Measurements from ENCODE around the gene SAFB2.

SAFB2 gene

DNA sequence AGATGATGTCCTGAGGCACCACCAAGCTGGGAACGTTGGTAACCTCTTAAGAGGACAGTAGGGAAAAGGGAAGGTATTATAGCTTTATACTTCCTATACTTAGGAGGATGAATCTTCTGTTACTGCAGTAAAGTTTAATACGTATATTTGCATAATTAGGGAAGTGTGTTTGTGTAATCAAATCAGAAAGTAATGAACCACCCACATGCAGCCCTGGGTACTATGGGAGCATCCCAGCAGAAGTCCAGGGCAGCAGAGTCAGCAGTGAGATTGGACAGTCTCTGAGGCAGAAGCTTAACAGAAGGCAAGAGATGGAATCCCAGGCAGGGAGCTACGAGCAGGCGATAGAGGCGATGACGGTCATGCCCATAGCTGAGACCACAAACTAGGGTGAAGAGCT, 12.9 kb upstream of the SAFB2 start:
- no peak for FAIRE-seq
- DNase-seq (ENCODE audit: insufficient read length, low spot score) = no peak

- DNase-seq (ENCODE audit: insufficient read length, low spot score) = no peak
- no peak for FAIRE-seq
Observed at GRCh38 chr19:5632657-5633056, 10.1 kb upstream of the SAFB2 start.

DNA sequence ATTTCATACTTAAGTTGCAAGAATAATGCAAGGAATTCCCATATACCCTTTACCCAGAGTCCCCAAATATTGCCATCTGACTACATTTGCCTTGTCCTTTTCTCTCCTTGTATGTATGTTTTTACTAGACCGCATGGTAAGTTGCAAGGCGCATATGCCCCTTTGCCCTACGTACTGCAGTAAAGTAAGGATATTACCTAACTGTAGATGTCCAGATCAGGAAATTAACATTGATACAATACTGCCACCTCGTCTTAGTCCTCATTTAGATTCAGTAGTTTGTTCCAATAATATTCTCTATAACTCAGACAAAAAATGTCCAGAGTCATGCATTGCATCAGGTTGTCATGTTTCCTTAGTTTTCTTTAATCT, 9.7 kb upstream of the SAFB2 start:
- FAIRE-seq (no peak), DNase-seq (ENCODE audit: insufficient read length, low spot score) (no peak)

DNA sequence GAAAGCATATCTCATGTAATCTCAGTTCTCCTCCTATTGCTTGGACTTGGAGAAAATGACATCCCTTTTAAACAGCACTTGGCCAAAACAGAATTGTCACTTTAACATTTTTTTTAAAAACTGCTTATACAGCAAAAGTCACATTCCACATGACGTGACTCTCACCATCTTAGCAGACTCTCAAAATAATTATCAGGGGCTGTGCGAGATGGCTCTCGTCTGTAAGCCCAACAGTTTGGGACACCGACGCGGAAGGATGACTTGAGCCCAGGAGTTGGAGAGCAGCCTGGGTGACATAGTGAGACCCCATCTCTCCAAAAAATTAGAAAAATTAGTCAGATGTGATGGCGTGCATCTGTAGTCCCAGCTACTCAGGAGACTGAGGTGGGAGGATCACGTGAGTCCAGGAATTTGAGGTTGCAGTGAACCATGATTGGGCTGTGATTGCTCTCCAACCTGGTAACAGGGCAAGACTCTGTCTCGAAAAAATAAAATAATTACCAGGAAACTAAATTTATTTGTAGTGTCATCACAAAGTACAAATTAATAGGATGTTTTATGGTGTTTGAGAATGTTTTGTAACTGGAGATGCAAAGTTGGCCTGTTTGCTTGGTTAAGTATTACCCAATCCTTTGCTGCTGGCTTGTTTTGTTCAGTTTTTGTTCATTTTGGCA, 9.1 kb upstream of the SAFB2 start:
- DNase-seq (ENCODE audit: insufficient read length, low spot score) = no peak
- no peak for FAIRE-seq

DNA sequence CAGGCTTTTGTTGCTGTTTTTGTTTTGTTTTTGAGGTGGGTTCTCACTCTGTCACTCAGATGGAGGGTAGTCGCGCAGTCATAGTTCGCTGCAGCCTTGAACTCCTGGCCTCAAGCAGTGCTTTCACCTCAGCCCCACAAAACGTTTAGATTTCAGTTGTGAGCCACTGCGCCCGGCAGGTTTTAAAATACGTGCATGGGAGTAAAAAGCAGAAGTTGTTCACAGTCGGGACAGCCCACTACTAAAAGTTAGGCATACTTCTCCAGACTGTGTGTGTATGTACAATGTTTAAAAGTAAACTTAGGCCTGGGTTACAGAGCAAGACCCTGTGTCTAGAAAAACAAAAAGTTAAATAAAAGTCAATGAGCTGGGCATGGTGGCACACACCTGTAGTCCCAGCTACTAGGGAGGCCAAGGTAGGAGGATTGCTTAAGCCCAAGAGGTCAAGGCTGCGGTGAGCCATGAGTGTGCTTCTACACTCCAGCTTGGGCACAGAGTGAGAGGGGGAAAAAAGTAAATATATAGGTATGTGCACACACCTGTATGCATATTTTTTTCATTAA, 6.4 kb upstream of the SAFB2 start:
- DNase-seq (ENCODE audit: insufficient read length, low spot score) = no peak
- FAIRE-seq = no peak

- no peak for FAIRE-seq
- DNase-seq (ENCODE audit: insufficient read length, low spot score) = no peak
Observed at GRCh38 chr19:5628461-5628860, 5.9 kb upstream of the SAFB2 start.

- FAIRE-seq (no peak), DNase-seq (ENCODE audit: insufficient read length, low spot score) (no peak)
Observed at GRCh38 chr19:5627395-5627904, 4.9 kb upstream of the SAFB2 start.

- no peak for DNase-seq (ENCODE audit: insufficient read length, low spot score)
Observed at GRCh38 chr19:5625641-5626040, 3.1 kb upstream of the SAFB2 start.

DNA sequence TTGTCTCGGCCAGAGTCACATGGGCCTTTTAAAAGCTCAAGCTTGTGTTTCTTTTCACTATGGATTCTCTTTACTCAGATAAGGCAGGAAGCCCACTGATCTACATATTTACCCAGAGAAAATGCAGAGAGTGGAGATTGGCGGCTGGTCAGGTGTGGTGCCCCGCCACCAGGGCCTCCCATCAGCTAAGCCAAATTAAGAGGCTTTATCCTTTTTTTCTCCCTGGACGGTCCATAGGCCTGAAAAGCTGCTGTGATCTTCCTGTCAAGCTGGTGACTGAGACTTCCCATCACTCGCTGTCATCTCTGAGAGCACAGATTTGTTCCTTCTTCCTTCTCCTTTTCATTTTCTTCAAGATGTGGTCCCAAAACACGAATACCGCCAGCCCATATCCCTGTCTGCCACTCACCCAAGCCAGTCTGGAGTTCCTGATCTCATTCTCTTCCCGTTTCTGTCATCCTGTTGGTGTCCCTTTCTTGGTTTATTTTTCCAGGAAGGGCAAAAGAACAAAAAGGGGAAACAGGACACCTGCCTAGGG, 2.2 kb upstream of the SAFB2 start:
- FAIRE-seq = no peak
- no peak for DNase-seq (ENCODE audit: insufficient read length, low spot score)

More at GRCh38 chr19:5625641-5626040, 3.1 kb upstream of the SAFB2 start:
- FAIRE-seq = no peak

- FAIRE-seq (no peak), DNase-seq (ENCODE audit: insufficient read length, low spot score) (no peak)
Observed at GRCh38 chr19:5624018-5624663, 1.6 kb upstream of the SAFB2 start.

- DNase-seq (ENCODE audit: insufficient read length, low spot score) (no peak), FAIRE-seq (no peak)
Observed at GRCh38 chr19:5623397-5624017, 931 bp upstream of the SAFB2 start.

DNA sequence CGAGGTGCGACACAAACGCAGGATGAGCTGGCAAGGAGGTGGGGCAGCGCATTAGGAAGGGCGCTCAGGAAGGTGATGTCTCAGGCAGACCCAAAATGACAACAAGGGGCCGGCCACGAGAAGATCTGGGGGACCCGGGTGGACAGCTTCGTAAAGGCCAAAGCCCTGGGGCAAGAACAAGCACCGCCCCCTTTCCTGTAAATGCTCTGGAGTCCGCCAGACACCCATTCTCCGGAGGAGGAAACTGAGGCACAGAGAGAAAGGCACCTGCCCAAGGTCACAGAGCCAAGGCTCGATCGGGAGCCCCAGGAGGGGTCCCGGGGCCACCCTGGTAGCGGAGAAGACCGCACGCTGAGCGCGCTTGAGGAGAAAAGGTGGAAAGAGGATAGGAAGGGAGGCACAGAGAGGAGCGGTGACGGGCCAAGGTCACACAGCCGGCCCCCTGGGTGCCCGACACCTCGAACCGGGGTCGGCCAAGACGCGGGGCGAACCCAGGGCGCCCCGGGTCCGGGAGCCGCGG, 571 bp downstream of the SAFB2 start:
- FAIRE-seq = no peak
- no peak for DNase-seq (ENCODE audit: insufficient read length, low spot score)

DNA sequence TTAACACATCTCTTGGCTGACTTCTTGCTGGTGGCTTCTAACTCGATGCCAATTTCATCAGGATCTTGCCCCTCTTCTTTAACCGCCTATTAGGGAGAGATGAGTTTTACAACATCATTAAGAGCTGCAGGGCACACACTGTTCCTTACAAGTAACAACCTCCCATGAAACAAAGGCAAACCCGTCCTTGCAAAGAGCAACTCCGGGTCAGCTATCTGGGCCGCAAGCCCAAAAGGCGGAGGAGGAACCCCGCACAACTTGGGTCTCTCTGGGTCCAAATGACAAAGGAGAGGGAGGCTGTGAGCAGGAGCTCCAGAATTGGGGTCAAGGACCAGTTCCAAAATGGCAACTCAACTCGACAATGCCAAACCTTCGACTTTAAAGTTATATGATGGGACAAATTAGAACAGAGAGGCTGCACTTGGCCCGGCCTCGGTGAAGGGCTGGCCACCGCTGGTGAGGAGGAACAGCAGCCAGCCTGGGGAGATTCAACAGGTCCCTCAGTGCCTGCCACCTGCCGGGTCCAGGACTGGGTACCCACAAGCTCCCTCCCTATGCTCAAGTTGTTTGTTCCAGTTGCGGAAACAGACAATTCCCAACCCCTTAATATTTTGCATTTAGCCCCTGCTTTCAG, 1.1 kb downstream of the SAFB2 start:
- FAIRE-seq (no peak), DNase-seq (ENCODE audit: insufficient read length, low spot score) (no peak)

- FAIRE-seq (no peak), DNase-seq (ENCODE audit: insufficient read length, low spot score) (no peak)
Observed at GRCh38 chr19:5619946-5620345, 2.6 kb downstream of the SAFB2 start.

DNA sequence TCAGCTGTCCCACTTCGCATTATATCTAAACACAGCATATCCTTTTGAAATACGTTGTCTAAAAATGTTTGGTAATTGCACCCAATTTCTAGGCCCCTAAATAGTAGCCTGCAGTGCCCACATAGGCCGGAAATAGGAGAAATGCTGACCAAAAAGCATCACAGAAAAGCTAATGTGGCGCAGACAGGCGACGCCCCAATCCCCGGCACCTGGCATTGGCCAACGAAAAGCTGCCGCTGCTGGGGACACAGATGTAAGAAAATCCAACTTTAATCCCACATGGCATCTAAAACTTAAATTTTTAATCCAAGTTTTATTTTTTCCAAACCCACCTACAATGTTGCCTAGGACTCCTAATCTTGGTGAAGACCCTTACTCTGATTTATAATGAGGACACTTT, 4.0 kb downstream of the SAFB2 start:
- FAIRE-seq (no peak), DNase-seq (ENCODE audit: insufficient read length, low spot score) (no peak)

- DNase-seq (ENCODE audit: insufficient read length, low spot score) = no peak
- FAIRE-seq = no peak
Observed at GRCh38 chr19:5617080-5617479, 5.5 kb downstream of the SAFB2 start.

- FAIRE-seq = no peak
- no peak for DNase-seq (ENCODE audit: insufficient read length, low spot score)
Observed at GRCh38 chr19:5615756-5616327, 6.7 kb downstream of the SAFB2 start.

GRCh38 chr19:5612891-5613865, 9.4 kb downstream of the SAFB2 start:
- DNase-seq (ENCODE audit: insufficient read length, low spot score) (no peak), FAIRE-seq (no peak)

GRCh38 chr19:5609881-5610448, 12.6 kb downstream of the SAFB2 start:
- DNase-seq (ENCODE audit: insufficient read length, low spot score) (no peak), FAIRE-seq (no peak)
